Trophoblast cell (in vitro differentiated cells and primary cell): ENCODE results near the gene SLC25A2.

Experiments
- DNase-seq, 2 donors: peaks; one replicate each; pipeline ENCODE4 v3.0.0-alpha.2; 2016
- H2AFZ ChIP-seq: 2 replicates; pipeline ENCODE4 v1.6.1; 2013; ENCODE audit warnings: low read length, moderate library complexity, mild to moderate bottlenecking; ENCODE audit not compliant: insufficient read depth, poor library complexity
- H2AK5ac ChIP-seq: 2 replicates; pipeline ENCODE4 v1.6.1; 2013; ENCODE audit warnings: mild to moderate bottlenecking, low read length
- H2BK120ac ChIP-seq: 2 replicates; pipeline ENCODE4 v1.6.1; 2013; ENCODE audit warnings: low read length, mild to moderate bottlenecking, moderate library complexity; ENCODE audit not compliant: insufficient read depth, poor library complexity
- H2BK12ac ChIP-seq: 2 replicates; pipeline ENCODE4 v1.6.1; 2013; ENCODE audit warnings: mild to moderate bottlenecking, low read length, moderate library complexity
- H2BK5ac ChIP-seq: 2 replicates; pipeline ENCODE4 v1.6.1; 2013; ENCODE audit warnings: low read length, low read depth, moderate library complexity, mild to moderate bottlenecking; ENCODE audit not compliant: poor library complexity
- H3K14ac ChIP-seq: 2 replicates; pipeline ENCODE4 v1.6.1; 2013; ENCODE audit warnings: mild to moderate bottlenecking, low read length
- H3K18ac ChIP-seq: 2 replicates; pipeline ENCODE4 v1.6.1; 2013; ENCODE audit warnings: mild to moderate bottlenecking, low read length
- H3K23ac ChIP-seq: 2 replicates; pipeline ENCODE4 v1.6.1; 2013; ENCODE audit warnings: low read length
- H3K27ac ChIP-seq: 2 replicates; pipeline ENCODE4 v1.5.1; 2013; ENCODE audit warnings: low read depth, mild to moderate bottlenecking, inconsistent platforms, low read length, moderate library complexity
- H3K27me3 ChIP-seq: 2 replicates; pipeline ENCODE4 v1.6.1; 2013; ENCODE audit warnings: inconsistent platforms, mild to moderate bottlenecking, low read length, moderate library complexity; ENCODE audit not compliant: insufficient read depth
- H3K36me3 ChIP-seq, 2 experiments: 1 replicate in 1 of 2; 2 replicates in 1 of 2; pipeline ENCODE4 v1.6.1; 2013; ENCODE audit warnings: low read length in 2 of 2, mild to moderate bottlenecking in 2 of 2, moderate library complexity in 1 of 2; ENCODE audit not compliant: insufficient read depth in 2 of 2, control insufficient read depth in 1 of 2
- H3K4ac ChIP-seq: 2 replicates; pipeline ENCODE4 v1.6.1; 2013; ENCODE audit warnings: low read depth, mild to moderate bottlenecking, low read length, moderate library complexity
- H3K4me1 ChIP-seq, 2 experiments: 1 replicate in 1 of 2; 2 replicates in 1 of 2; pipeline ENCODE4 v1.6.1; 2013; ENCODE audit warnings: low read length in 2 of 2, mild to moderate bottlenecking in 2 of 2, moderate library complexity in 1 of 2; ENCODE audit not compliant: insufficient read depth in 2 of 2, control insufficient read depth in 1 of 2
- H3K4me2 ChIP-seq: 2 replicates; pipeline ENCODE4 v1.6.1; 2013; ENCODE audit warnings: inconsistent platforms, mild to moderate bottlenecking, low read length, moderate library complexity
- H3K4me3 ChIP-seq: 2 replicates; pipeline ENCODE4 v1.5.1; 2013; ENCODE audit warnings: mild to moderate bottlenecking, low read depth, low read length, inconsistent platforms
- H3K79me1 ChIP-seq: one replicate; pipeline ENCODE4 v1.6.1; 2013; ENCODE audit warnings: low read length
- H3K79me2 ChIP-seq: 2 replicates; pipeline ENCODE4 v1.6.1; 2013; ENCODE audit warnings: low read length, mild to moderate bottlenecking; ENCODE audit not compliant: control insufficient read depth, insufficient read depth, poor library complexity
- H3K9ac ChIP-seq: 2 replicates; pipeline ENCODE4 v1.6.1; 2013; ENCODE audit warnings: mild to moderate bottlenecking, low read length
- H3K9me3 ChIP-seq: 2 replicates; pipeline ENCODE4 v1.6.1; 2013; ENCODE audit warnings: low read depth, mild to moderate bottlenecking, control low read depth, inconsistent platforms, low read length; ENCODE audit not compliant: insufficient read depth
- H4K12ac ChIP-seq: 2 replicates; pipeline ENCODE4 v1.6.1; 2013; ENCODE audit warnings: low read depth, mild to moderate bottlenecking, low read length, moderate library complexity
- H4K8ac ChIP-seq: 2 replicates; pipeline ENCODE4 v1.6.1; 2013; ENCODE audit warnings: low read depth, mild to moderate bottlenecking, low read length, moderate library complexity
- H4K91ac ChIP-seq: one replicate; pipeline ENCODE4 v1.6.1; 2013; ENCODE audit warnings: low read depth, mild to moderate bottlenecking, low read length, moderate library complexity
- WGBS: extraction: QIAGEN DNeasy Blood & Tissue Kit; methylation state at CpG from one replicate; pipeline ENCODE4 v1.1.7; 2013; ENCODE audit warnings: missing lambda C conversion rate; ENCODE audit not compliant: insufficient read length, insufficient coverage; ENCODE audit errors: extremely low coverage; 5-methylcytosine and 5-hydroxymethylcytosine counted together

The SLC25A2 gene

DNA sequence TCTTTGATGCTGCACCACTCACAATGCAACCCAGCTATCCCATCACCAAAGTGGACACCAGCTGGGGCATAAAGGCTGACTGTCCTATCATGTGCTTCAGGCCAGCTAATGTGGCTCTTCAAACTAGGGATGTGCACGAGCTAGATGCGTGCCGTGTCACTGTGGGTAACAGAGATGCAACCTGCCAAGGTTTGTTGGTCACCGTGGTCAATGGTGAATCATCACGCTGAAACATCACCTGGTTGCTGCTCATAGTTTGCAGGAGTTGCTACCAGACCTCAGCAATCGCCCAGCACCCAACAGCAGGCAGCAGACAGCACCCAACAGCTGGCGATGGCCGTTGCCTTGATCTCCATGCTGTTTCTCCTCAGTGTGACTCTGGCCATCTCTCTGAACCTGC is 24.4 kb upstream of the SLC25A2 start:
- H4K8ac ChIP-seq, result no peak overlapping the region
- no peak overlapping the region for H2AK5ac ChIP-seq
- no peak overlapping the region for H4K91ac ChIP-seq
- no peak overlapping the region for H3K23ac ChIP-seq
- no peak overlapping the region for H3K27ac ChIP-seq
- H3K27me3 ChIP-seq, result no peaks in the 10 kb centered on the region
- H3K4me3 ChIP-seq, result no peak overlapping the region
- no peaks in the 10 kb centered on the region for H3K4me1 ChIP-seq
- H3K14ac ChIP-seq, result no peak overlapping the region
- no CpG with 5 or more reads among the region's 8 CpGs for WGBS
- H3K36me3 ChIP-seq, result peaks cover 0 to 2% of the 10 kb centered on the region in 2 experiments
- peaks cover 23% of the 10 kb centered on the region for H3K9me3 ChIP-seq
- H3K79me2 ChIP-seq, result no peaks in the 10 kb centered on the region
- no peak overlapping the region for H3K9ac ChIP-seq
- no peak overlapping the region for H2BK12ac ChIP-seq
- H2BK120ac ChIP-seq, result no peak overlapping the region
- no peak overlapping the region for H3K4ac ChIP-seq
- no peaks in the 10 kb centered on the region for H3K79me1 ChIP-seq
- no peak overlapping the region for H3K4me2 ChIP-seq
- H2AFZ ChIP-seq, result no peak overlapping the region
- H4K12ac ChIP-seq, result no peak overlapping the region
- no peak overlapping the region for H3K18ac ChIP-seq
- DNase-seq, result no peak
- no peak overlapping the region for H2BK5ac ChIP-seq

DNA sequence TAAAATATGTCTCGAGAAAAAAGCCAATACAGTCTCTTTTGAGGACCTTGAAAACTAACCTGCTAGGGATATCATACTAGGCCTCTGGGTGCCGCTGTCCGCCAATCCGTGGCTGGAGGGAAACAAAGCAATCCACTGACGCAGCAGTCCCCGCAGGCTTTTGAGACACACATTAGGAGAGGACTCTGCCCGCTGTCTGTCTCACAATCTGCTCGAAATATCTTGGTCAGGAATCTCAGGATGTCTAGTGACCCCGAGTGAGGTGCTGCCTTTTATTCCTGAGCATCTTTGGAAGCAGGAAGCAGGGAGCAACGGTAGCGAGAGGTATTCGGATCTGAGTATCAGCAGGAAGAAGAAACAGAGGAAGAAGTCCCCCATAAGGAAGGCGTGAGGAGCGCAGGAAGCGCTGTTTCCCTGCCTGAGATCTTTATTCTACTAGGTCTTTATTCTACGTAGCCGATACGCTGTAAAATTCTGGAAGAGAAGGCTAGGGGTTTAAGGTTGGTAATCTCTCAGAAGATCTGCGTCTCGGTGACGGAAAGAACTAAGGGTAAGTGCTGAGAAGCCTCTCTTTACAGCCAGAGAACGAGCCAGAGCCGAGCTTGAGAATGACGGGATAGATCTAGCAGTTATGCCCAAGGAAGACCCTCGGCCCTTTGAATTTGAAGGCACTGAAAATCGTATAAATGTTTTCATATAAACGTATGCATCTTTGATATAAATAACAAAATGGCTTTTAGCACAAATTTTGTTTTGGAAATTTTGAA is 22.4 kb upstream of the SLC25A2 start:
- Histone ChIP-seq H2AK5ac (no peak overlapping the region), H3K4me2 (peak overlapping the region; percentile 55), H3K23ac (no peak overlapping the region), H2BK120ac (no peak overlapping the region), H3K9me3 (peaks cover 14% of the 10 kb centered on the region), H3K36me3 (peaks cover 0 to under 1% of the 10 kb centered on the region in 2 experiments), H3K79me2 (no peaks in the 10 kb centered on the region), H3K9ac (no peak overlapping the region), H3K14ac (no peak overlapping the region), H3K4me3 (no peak overlapping the region), H3K4me1 (peaks cover 0 to 1% of the 10 kb centered on the region in 2 experiments), H3K18ac (no peak overlapping the region), H4K91ac (no peak overlapping the region), H4K12ac (no peak overlapping the region), H3K4ac (no peak overlapping the region), H3K27me3 (no peaks in the 10 kb centered on the region), H2AFZ (no peak overlapping the region), H3K27ac (no peak overlapping the region), H2BK5ac (no peak overlapping the region), H4K8ac (no peak overlapping the region), H3K79me1 (no peaks in the 10 kb centered on the region), H2BK12ac (no peak overlapping the region)
- whole genome bisulfite sequencing, result no CpG with 5 or more reads among the region's 27 CpGs
- DNase-seq, result peak; percentile 37 to 46

DNA sequence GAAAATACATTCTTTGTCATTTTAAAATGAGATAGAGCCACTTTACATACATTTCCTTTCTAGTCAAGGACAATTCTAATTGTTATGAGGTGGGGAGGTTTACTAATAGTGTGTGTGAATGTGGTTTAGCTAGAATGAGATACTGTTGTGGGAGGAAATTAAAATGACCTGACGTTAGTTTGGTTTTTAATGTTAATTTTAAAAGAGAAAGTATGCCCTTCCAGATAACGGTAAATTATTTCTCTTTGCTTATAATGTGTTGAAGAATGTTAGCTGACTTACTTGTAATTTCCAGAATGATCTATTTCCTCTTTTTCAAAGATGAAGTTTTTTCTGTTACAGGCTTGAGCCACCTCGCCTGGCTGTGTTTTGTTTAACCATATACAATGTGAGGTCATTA is 18.4 kb upstream of the SLC25A2 start:
- H3K4ac ChIP-seq, result no peak overlapping the region
- H2BK12ac ChIP-seq, result no peak overlapping the region
- H3K36me3 ChIP-seq, result peaks cover 2 to 9% of the 10 kb centered on the region in 2 experiments
- no peak overlapping the region for H3K27ac ChIP-seq
- H2BK5ac ChIP-seq, result no peak overlapping the region
- no peak overlapping the region for H4K12ac ChIP-seq
- no peak overlapping the region for H3K18ac ChIP-seq
- H3K14ac ChIP-seq, result no peak overlapping the region
- WGBS, result no CpG with 5 or more reads among the region's 3 CpGs
- no peak overlapping the region for H2BK120ac ChIP-seq
- no peak overlapping the region for H3K23ac ChIP-seq
- DNase-seq, result no peak
- H4K91ac ChIP-seq, result no peak overlapping the region
- H4K8ac ChIP-seq, result no peak overlapping the region
- H3K9me3 ChIP-seq, result peaks cover 3% of the 10 kb centered on the region
- peaks cover 4% of the 10 kb centered on the region for H3K79me2 ChIP-seq
- no peak overlapping the region for H3K9ac ChIP-seq
- no peak overlapping the region for H2AFZ ChIP-seq
- H3K27me3 ChIP-seq, result no peaks in the 10 kb centered on the region
- H3K4me2 ChIP-seq, result no peak overlapping the region
- peaks cover 2 to 5% of the 10 kb centered on the region in 2 experiments for H3K4me1 ChIP-seq
- no peak overlapping the region for H2AK5ac ChIP-seq
- peaks cover 6% of the 10 kb centered on the region for H3K79me1 ChIP-seq
- H3K4me3 ChIP-seq, result no peak overlapping the region

DNA sequence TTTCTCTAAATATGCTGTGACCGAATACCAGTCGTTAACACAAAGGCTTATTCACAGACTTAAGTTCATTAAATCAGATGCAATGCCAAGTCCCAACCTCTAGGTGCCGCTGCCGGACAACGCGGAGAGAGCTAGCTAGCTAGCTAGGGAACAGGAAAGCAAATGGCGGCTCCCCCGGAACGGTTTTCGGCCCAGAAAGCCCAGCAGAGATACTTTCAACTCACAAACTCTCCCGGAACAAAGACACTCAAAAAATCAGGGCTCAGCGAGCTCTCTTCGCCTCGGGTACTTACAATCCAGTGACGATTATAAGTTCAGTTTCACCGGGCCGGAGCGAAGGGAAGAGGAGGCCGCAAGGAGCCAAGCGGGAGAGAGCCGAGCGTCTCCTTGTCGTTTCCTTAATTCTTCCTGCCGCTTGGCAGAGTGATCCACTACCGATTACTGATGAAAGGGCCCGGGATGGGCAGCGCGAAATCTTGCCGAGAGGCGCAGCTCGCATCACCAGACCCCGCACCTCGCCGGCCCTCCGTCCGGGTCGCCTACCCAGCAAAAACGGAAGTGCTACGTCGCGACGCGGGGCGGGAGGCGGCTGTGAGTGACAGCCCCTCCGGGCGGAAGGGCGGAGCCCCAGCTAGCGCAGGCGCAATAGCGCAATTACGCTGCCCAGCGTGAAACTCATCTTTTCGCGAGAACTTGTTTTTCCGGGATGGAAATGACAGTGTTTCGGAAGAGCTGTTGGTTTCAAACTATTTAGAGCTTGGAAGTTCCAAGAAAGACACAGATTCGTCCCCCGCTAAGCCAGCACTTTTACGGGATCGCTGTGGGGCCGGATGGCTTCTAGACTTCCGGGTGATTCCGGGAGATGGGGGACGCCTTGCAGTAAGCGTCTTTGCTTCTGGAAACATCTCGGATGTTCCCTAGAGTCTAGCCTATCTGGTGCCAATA is 16.6 kb upstream of the SLC25A2 start, which contains the start of gene TAF7:
TAF7 (minus strand) TSS at position 560 of the 945 bp plus-strand sequence. CDS start 740 bp downstream, outside the sequence.
- H2BK120ac ChIP-seq, result peak within 1 kb of the TSS; percentile 49
- H3K79me1 ChIP-seq, result peaks cover 6% of the 10 kb centered on the region
- H3K27me3 ChIP-seq, result no peaks in the 10 kb centered on the region
- peak within 1 kb of the TSS; percentile 77 for H3K4ac ChIP-seq
- peak within 1 kb of the TSS; percentile 97 for H4K8ac ChIP-seq
- no peak within 1 kb of the TSS for H3K23ac ChIP-seq
- H3K79me2 ChIP-seq, result peaks cover 4% of the 10 kb centered on the region
- H3K18ac ChIP-seq, result peak within 1 kb of the TSS; percentile 85
- H2BK5ac ChIP-seq, result peak within 1 kb of the TSS; percentile 82
- peak within 1 kb of the TSS; percentile 91 for H4K12ac ChIP-seq
- peaks cover 5 to 9% of the 10 kb centered on the region in 2 experiments for H3K36me3 ChIP-seq
- peak within 1 kb of the TSS; percentile 57 for H2AFZ ChIP-seq
- H3K4me1 ChIP-seq, result peaks cover 2 to 5% of the 10 kb centered on the region in 2 experiments
- peak within 1 kb of the TSS; percentile 81 for H4K91ac ChIP-seq
- peak within 1 kb of the TSS; percentile 88 for H3K27ac ChIP-seq
- DNase-seq, result peak; percentile 94 to 100
- H2AK5ac ChIP-seq, result peak within 1 kb of the TSS; percentile 32
- peaks cover 3% of the 10 kb centered on the region for H3K9me3 ChIP-seq
- H3K9ac ChIP-seq, result peak within 1 kb of the TSS; percentile 84
- H3K4me2 ChIP-seq, result peak within 1 kb of the TSS; percentile 86
- no peak within 1 kb of the TSS for H2BK12ac ChIP-seq
- no CpG with 5 or more reads among the region's 67 CpGs for WGBS
- H3K4me3 ChIP-seq, result peak within 1 kb of the TSS; percentile 84
- H3K14ac ChIP-seq, result peak within 1 kb of the TSS; percentile 83
